HepG2 (cell line): Measurements from ENCODE around the gene NHSL1. TPM values are rescaled to one million over a fixed set of nuclear protein-coding genes. Genes with fewer than 3 reads are reported as not detected.

ENCODE experiments used
- ARID3A ChIP-seq: IDR thresholded peaks from 2 replicates; pipeline ENCODE4 v1.6.1; 2012; ENCODE audit warnings: low read depth, low read length, improper control_type of control experiment
- DNMT1 ChIP-seq: sonication (generic); formaldehyde crosslinking; IDR thresholded peaks from 2 replicates; pipeline ENCODE4 v1.5.1; 2020; ENCODE audit warnings: mild to moderate bottlenecking, missing genetic modification reagents
- ELF4 ChIP-seq: sonication (generic); formaldehyde crosslinking; IDR thresholded peaks from 2 replicates; pipeline ENCODE4 v1.5.0; 2020; ENCODE audit warnings: missing genetic modification reagents, mild to moderate bottlenecking, moderate library complexity, borderline replicate concordance
- HNF4G ChIP-seq, 2 experiments: sonication (generic) in 1 of 2; formaldehyde crosslinking in 1 of 2; IDR thresholded peaks; 2 replicates each; pipeline versions ENCODE4 v1.4.0 to v1.6.1; 2011 to 2020; ENCODE audit warnings: borderline replicate concordance in 2 of 2, low read depth in 2 of 2, mild to moderate bottlenecking in 2 of 2, low read length in 1 of 2, missing genetic modification reagents in 1 of 2, moderate library complexity in 1 of 2
- IKZF5 ChIP-seq: IDR thresholded peaks from 2 replicates; pipeline ENCODE4 v1.6.1; 2018; ENCODE audit warnings: missing genetic modification reagents, mild to moderate bottlenecking, missing compliant biosample characterization
- KDM2A ChIP-seq: sonication (generic); formaldehyde crosslinking; IDR thresholded peaks from 2 replicates; pipeline ENCODE4 v1.4.0; 2020; ENCODE audit warnings: low read depth, missing genetic modification reagents, borderline replicate concordance
- KDM6A ChIP-seq: IDR thresholded peaks from 2 replicates; pipeline ENCODE4 v1.6.1; 2016; ENCODE audit warnings: low read depth
- KLF6 ChIP-seq: IDR thresholded peaks from 2 replicates; pipeline ENCODE4 v1.8.0; 2016; ENCODE audit warnings: missing biosample characterization, missing genetic modification reagents
- NCOA2 ChIP-seq: sonication (generic); formaldehyde crosslinking; IDR thresholded peaks from 2 replicates; pipeline ENCODE4 v1.8.0; 2022; ENCODE audit warnings: inconsistent platforms
- NR1H2 ChIP-seq: sonication (generic); formaldehyde crosslinking; IDR thresholded peaks from 2 replicates; pipeline ENCODE4 v1.8.1; 2022; ENCODE audit warnings: low read depth, missing genetic modification reagents, borderline replicate concordance
- POGZ ChIP-seq: sonication (generic); formaldehyde crosslinking; IDR thresholded peaks from 2 replicates; pipeline ENCODE4 v1.4.0; 2020; ENCODE audit warnings: mild to moderate bottlenecking, missing genetic modification reagents
- PRDM10 ChIP-seq: sonication (generic); formaldehyde crosslinking; IDR thresholded peaks from 2 replicates; pipeline ENCODE4 v1.4.0; 2020; ENCODE audit warnings: low read depth, missing genetic modification reagents
- RARA ChIP-seq: IDR thresholded peaks from 2 replicates; pipeline ENCODE4 v1.6.1; 2016; ENCODE audit warnings: missing genetic modification reagents, missing compliant biosample characterization
- RBM22 ChIP-seq: fragments of 200-400 bp; formaldehyde crosslinking; optimal IDR thresholded peaks from 2 replicates; pipeline ENCODE3; 2017; ENCODE audit warnings: mild to moderate bottlenecking, low read length, moderate library complexity
- RXRB ChIP-seq: IDR thresholded peaks from 2 replicates; pipeline ENCODE4 v1.6.1; 2016; ENCODE audit warnings: borderline replicate concordance, missing genetic modification reagents, missing compliant biosample characterization
- SATB2 ChIP-seq: sonication (generic); formaldehyde crosslinking; IDR thresholded peaks from 2 replicates; pipeline ENCODE4 v1.5.0; 2020; ENCODE audit warnings: missing genetic modification reagents
- SIN3A ChIP-seq: IDR thresholded peaks from 2 replicates; pipeline ENCODE4 v1.6.1; 2011; ENCODE audit warnings: low read depth, mild to moderate bottlenecking, control low read depth, low read length, borderline replicate concordance
- SKI ChIP-seq: fragments of 450-650 bp; IDR thresholded peaks from one replicate; pipeline ENCODE4 v1.6.1; 2018; ENCODE audit warnings: mild to moderate bottlenecking; ENCODE audit not compliant: partially characterized antibody
- SYNCRIP ChIP-seq: fragments of 200-400 bp; formaldehyde crosslinking; IDR thresholded peaks from 2 replicates; pipeline ENCODE4 v1.6.1; 2018; ENCODE audit warnings: mild to moderate bottlenecking, low read depth, low read length; ENCODE audit not compliant: insufficient read depth
- ZBTB20 ChIP-seq: sonication (generic); formaldehyde crosslinking; IDR thresholded peaks from 2 replicates; pipeline ENCODE4 v1.8.1; 2023; ENCODE audit warnings: missing genetic modification reagents, low read depth, mild to moderate bottlenecking, borderline replicate concordance
- ZBTB3 ChIP-seq: sonication (generic); formaldehyde crosslinking; IDR thresholded peaks from 2 replicates; pipeline ENCODE4 v1.4.0; 2020; ENCODE audit warnings: low read depth, mild to moderate bottlenecking, moderate library complexity, missing genetic modification reagents, borderline replicate concordance
- ZNF432 ChIP-seq: sonication (generic); formaldehyde crosslinking; IDR thresholded peaks from 2 replicates; pipeline ENCODE4 v1.5.0; 2020; ENCODE audit warnings: missing genetic modification reagents, mild to moderate bottlenecking, borderline replicate concordance
- polyA plus RNA-seq, 8 experiments: library from polyadenylated mRNA; depleted of rRNA in 3 of 8; stranded (reverse) in 7 of 8; unstranded in 1 of 8; fragments of >200 nt; fragmentation: Illumina TruSeq in 4 of 8; extraction: Trizol in 4 of 8; gene quantifications; 2 replicates each; pipeline versions ENCODE4 v1.2.1 to v1.2.3, GENCODE V29; 2011 to 2016; ENCODE audit warnings: low read depth in 4 of 8, missing spikeins in 1 of 8, mixed read lengths in 1 of 8; ENCODE audit not compliant: insufficient read depth in 1 of 8
- total RNA-seq, 5 experiments: library from RNA; depleted of rRNA; stranded (reverse); fragments of >200 nt; fragmentation: Illumina TruSeq; extraction: Trizol; gene quantifications; 2 replicates each; pipeline ENCODE4 v1.2.3, GENCODE V29; 2016; ENCODE audit warnings: low read depth in 1 of 5

The NHSL1 gene
- total and polyA plus RNA-seq, 2 of the 13 experiments (the other 11 are each of a cell fraction or from before 2014, with no cell fraction given): 24.9 to 53.6 TPM

- TF ChIP-seq ARID3A (no peak), ZBTB20 (CRISPR knock-in tag) (no peak), SIN3A (no peak), SYNCRIP (no peak), KDM2A (no peak), RBM22 (peak; percentile 82), ELF4 (CRISPR knock-in tag) (no peak), SKI (no peak), IKZF5 (no peak), RARA (0 out of 2 replicates have a peak, but pooled peaks have one; percentile 36), ZNF432 (no peak), KDM6A (CRISPR knock-in tag) (no peak), SATB2 (CRISPR knock-in tag) (no peak), NCOA2 (CRISPR knock-in tag) (no peak), DNMT1 (CRISPR knock-in tag) (no peak), HNF4G (IDR thresholded peaks at IDR 0.05; ENCODE audit: borderline replicate concordance, low read depth, low read length) (peak; percentile 48; the same call in 1 of the 2 replicates), HNF4G (CRISPR knock-in tag; IDR thresholded peaks at IDR 0.05; ENCODE audit: borderline replicate concordance, low read depth) (no peak), ZBTB3 (CRISPR knock-in tag) (no peak), POGZ (peak; percentile 48; the same call in 1 of the 2 replicates), KLF6 (no peak), PRDM10 (CRISPR knock-in tag) (no peak), NR1H2 (no peak), RXRB (CRISPR knock-in tag) (peak; percentile 80)
These were observed 79.5 kb downstream of the NHSL1 start (continued) for GRCh38 chr6:138419766-138420165.
